MG63 (cell line): ENCODE measurements around the gene CCT7. TPM values are rescaled to one million over a fixed set of nuclear protein-coding genes. Genes with fewer than 3 reads are reported as not detected.

ENCODE experiments used
- DNase-seq: peaks from one replicate; pipeline ENCODE4 v3.0.0-alpha.2; 2020
- H3K27me3 ChIP-seq: fragments of 250-450 bp; sonication (Bioruptor Pico); 2 replicates; pipeline ENCODE4 v1.5.1; 2020; ENCODE audit warnings: mild to moderate bottlenecking, moderate library complexity
- H3K36me3 ChIP-seq: fragments of 250-450 bp; sonication (Bioruptor Pico); 2 replicates; pipeline ENCODE4 v1.5.1; 2020; ENCODE audit warnings: mild to moderate bottlenecking, moderate library complexity
- H3K4me3 ChIP-seq: fragments of 250-450 bp; sonication (Bioruptor Pico); 2 replicates; pipeline ENCODE4 v1.5.1; 2020; ENCODE audit warnings: mild to moderate bottlenecking, moderate library complexity
- H3K9me3 ChIP-seq: fragments of 250-450 bp; sonication (Bioruptor Pico); 2 replicates; pipeline ENCODE4 v1.5.1; 2020; ENCODE audit warnings: mild to moderate bottlenecking, moderate library complexity
- total RNA-seq: library from RNA; depleted of rRNA; stranded (reverse); fragments of >200 nt; shearing (Covaris generic); gene quantifications from 2 replicates; pipeline ENCODE4 v1.2.3, GENCODE V29; 2014; ENCODE audit warnings: low replicate concordance

The CCT7 gene
- total RNA-seq, 1 experiment from 2014 or later = 891 TPM

- H3K27me3 ChIP-seq = no peaks in the 10 kb centered on the region
- DNase-seq = no peak
- peaks cover 92% of the 10 kb centered on the region for H3K36me3 ChIP-seq
- H3K9me3 ChIP-seq = no peaks in the 10 kb centered on the region
- H3K4me3 ChIP-seq = no peak overlapping the region
Measured at GRCh38 chr2:73246850-73247249, 12.7 kb downstream of the CCT7 start.

DNA sequence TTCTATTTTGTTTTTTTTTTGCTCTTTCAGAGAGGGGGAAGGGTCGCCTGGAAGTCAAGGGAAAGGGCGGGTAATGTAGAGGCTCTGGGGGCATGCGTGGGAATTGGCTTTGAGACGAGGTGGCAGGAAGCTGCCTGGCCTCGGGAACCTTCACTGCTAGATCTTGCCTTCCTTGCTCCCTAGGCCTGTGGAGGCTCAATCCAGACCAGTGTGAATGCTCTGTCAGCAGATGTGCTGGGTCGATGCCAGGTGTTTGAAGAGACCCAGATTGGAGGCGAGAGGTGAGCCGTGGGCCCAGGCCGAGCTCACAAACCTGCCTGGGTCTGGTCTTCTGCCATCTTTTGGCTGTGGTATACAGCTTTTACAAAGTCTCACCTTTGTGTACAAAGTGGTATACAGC is 15.5 kb downstream of the CCT7 start:
- Histone ChIP-seq H3K36me3 (peaks cover 86% of the 10 kb centered on the region), H3K4me3 (no peak overlapping the region), H3K27me3 (no peaks in the 10 kb centered on the region), H3K9me3 (no peaks in the 10 kb centered on the region)
- no peak for DNase-seq

DNA sequence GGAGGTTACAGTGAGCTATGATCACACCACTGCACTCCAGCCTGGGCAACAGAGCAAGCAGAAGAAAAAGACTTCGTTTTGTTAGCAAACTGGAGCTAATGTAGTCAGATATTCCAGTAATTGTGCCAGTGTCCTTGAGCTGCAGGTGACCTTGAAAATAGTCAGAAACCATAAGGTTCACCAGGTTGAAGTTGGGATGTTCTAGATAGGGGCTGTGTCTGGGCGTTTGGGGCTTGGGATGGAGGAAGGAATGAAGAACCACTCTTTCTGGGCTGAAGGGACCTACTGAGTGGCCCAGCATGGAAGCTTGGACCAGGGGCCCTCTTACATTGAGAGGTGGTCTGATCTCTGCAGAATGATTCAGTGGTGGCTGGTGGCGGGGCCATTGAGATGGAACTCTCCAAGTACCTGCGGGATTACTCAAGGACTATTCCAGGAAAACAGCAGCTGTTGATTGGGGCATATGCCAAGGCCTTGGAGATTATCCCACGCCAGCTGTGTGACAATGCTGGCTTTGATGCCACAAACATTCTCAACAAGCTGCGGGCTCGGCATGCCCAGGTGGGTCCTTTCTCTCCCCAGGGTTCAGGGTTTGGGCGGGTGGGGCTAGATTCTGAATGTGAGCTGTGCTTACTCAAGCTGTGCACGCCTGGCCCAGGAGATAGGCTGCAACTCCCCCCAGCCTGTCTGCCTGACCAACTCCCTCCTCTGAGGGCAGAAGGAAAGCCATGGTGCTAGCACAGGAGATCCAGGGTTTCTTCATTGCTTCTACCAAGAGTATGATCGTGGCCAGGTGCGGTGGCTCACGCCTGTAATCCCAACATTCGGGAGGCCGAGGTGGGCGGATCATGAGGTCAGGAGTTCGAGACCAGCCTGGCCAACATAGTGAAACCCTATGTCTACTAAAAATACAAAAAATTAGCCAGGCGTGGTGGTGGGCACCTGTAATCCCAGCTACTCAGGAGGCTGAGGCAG is 17.1 kb downstream of the CCT7 start:
- peaks cover 71% of the 10 kb centered on the region for H3K36me3 ChIP-seq
- H3K4me3 ChIP-seq = no peak overlapping the region
- no peaks in the 10 kb centered on the region for H3K9me3 ChIP-seq
- no peaks in the 10 kb centered on the region for H3K27me3 ChIP-seq
- no peak for DNase-seq

GRCh38 chr2:73252238-73253027 is 18.3 kb downstream of the CCT7 start:
- Histone ChIP-seq H3K27me3 (no peaks in the 10 kb centered on the region), H3K9me3 (no peaks in the 10 kb centered on the region), H3K4me3 (no peak overlapping the region), H3K36me3 (peaks cover 58% of the 10 kb centered on the region)
- no peak for DNase-seq

DNA sequence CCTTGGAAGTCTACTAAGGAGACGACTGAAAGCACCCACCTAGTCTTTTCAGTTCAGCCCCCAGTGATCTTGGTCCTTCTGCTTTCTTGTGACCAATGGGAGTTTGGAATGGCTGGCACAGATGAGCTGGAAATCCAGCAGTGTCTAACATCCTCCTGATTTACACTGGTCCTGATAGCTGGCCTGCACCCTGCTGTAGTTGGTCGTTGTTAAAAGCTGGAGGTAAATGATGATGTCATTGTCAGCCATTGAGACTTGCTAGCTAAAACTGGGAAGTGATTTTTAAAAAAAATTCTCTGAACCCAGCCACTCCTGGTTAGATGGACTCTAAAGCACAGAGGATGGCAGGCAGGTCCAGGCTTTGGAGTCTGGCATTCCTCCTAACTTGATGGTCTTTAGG is 19.3 kb downstream of the CCT7 start:
- Histone ChIP-seq H3K4me3 (no peak overlapping the region), H3K27me3 (no peaks in the 10 kb centered on the region), H3K36me3 (peaks cover 51% of the 10 kb centered on the region), H3K9me3 (no peaks in the 10 kb centered on the region)
- no peak for DNase-seq

GRCh38 chr2:73253901-73254300 is 19.8 kb downstream of the CCT7 start:
- Histone ChIP-seq H3K36me3 (peaks cover 46% of the 10 kb centered on the region), H3K9me3 (no peaks in the 10 kb centered on the region), H3K4me3 (no peak overlapping the region), H3K27me3 (no peaks in the 10 kb centered on the region)
- DNase-seq = no peak

DNA sequence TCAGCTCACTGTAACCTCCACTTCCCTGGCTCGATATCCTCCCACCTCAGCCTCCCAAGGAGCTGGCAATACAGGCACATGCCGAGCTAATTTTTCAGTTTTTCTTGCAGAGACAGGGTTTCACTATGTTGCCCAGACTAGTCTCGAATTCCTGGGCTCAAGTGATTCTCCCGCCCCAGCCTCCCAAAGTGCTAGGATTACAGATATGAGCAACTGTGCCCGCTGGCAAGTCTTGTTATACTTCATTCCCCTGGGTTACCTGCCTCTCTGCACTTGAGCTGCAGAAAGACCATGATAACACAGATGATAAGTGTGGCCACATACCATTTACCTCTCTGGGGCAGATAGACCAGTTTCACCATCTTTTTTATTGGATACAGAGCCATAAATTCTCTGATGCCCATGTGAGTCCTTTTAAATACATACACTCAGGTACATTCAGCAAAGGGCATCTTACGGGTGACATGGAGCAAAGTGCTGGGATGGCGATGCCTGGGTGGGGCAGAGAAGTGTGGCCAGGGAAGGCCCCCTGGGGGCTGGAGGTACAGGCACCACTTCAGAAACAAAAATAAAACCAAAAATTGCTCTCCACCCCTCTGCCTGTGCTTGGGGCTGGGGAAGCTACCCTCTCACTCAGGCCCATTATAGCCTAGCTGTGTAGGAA is 20.4 kb downstream of the CCT7 start:
- Histone ChIP-seq H3K27me3 (no peaks in the 10 kb centered on the region), H3K4me3 (no peak overlapping the region), H3K36me3 (peaks cover 40% of the 10 kb centered on the region), H3K9me3 (no peaks in the 10 kb centered on the region)
- no peak for DNase-seq

DNA sequence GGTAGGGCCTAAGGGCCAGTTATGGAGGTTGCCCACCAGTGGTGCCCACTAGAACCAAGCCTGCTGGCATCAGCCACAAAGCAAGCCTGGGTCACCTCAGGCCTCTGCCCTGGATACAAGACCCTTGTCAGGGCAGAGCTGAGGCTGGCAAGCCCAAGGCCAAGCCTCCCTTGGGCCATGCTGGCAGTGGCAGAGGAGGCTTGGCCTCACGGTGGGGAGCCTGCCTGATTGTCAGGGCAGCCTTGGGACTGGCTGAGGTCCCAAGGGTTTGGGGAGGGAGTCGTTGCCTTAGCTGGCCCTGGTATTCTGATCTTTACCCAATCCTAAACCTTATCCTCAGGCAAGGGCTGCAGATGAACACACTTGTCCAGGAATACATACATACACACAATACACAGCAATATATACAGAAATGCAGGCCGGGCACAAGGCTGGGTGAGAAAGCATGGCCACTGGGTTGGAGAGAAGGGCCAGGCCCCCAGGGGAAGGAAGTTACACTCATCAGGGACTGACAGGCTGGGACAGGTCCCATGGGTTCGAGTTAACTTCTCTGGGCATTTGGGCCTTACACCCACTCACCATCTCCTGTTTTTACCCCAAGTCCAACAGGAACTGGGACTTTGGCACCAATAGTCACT is 21.0 kb downstream of the CCT7 start:
- Histone ChIP-seq H3K9me3 (no peaks in the 10 kb centered on the region), H3K4me3 (no peak overlapping the region), H3K36me3 (peaks cover 34% of the 10 kb centered on the region), H3K27me3 (no peaks in the 10 kb centered on the region)
- no peak for DNase-seq

GRCh38 chr2:73255907-73256617 is 22.0 kb downstream of the CCT7 start:
- Histone ChIP-seq H3K27me3 (no peaks in the 10 kb centered on the region), H3K36me3 (peaks cover 24% of the 10 kb centered on the region), H3K4me3 (no peak overlapping the region), H3K9me3 (no peaks in the 10 kb centered on the region)
- no peak for DNase-seq

GRCh38 chr2:73256618-73256922 is 22.5 kb downstream of the CCT7 start:
- Histone ChIP-seq H3K36me3 (peaks cover 21% of the 10 kb centered on the region), H3K27me3 (no peaks in the 10 kb centered on the region), H3K9me3 (no peaks in the 10 kb centered on the region), H3K4me3 (no peak overlapping the region)
- DNase-seq = no peak

- no peak for DNase-seq
- Histone ChIP-seq H3K9me3 (no peaks in the 10 kb centered on the region), H3K36me3 (peaks cover 20% of the 10 kb centered on the region), H3K4me3 (no peak overlapping the region), H3K27me3 (no peaks in the 10 kb centered on the region)
Measured at GRCh38 chr2:73257021-73257420, 22.9 kb downstream of the CCT7 start.

- DNase-seq = no peak
- no peaks in the 10 kb centered on the region for H3K27me3 ChIP-seq
- H3K9me3 ChIP-seq = no peaks in the 10 kb centered on the region
- peaks cover 20% of the 10 kb centered on the region for H3K36me3 ChIP-seq
- H3K4me3 ChIP-seq = no peak overlapping the region
Measured at GRCh38 chr2:73257425-73258125, 23.5 kb downstream of the CCT7 start.

DNA sequence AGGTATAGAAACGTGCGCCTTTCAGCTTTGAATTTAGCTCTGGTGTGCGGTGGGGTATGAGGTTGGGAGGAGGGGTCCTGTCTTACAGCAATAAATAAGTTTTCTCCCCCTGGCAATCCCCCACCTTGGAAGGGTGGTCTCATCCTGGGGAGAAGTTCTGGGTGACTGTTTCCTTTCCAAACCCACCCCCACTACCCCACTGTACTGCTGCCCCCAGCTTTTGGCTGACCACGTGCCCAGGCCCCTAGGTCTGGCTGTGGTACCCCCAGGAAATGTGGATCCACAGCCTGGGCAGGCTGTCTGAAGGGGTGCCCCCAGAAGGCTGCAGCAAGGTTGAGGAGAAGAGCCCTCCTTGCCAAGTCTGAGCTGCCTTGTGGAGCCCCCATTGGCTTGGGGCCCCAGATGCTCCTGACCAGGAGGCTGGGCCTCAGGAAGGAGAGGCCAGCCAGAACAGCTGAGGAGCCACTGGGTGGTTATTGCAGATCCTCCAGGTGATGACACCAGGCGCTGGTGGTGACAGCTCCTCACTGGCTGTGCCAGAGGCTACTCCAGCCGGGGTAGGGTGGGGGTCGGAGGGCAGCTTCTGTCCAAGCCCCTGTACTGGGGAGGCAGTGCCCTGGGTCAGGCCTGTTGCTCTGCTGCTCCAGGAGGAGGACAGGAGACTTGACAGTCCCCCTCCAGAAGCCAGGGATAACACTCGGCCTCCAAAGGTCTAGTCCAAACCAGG is 24.2 kb downstream of the CCT7 start:
- no peak for DNase-seq
- Histone ChIP-seq H3K9me3 (no peaks in the 10 kb centered on the region), H3K36me3 (peaks cover 12% of the 10 kb centered on the region), H3K27me3 (no peaks in the 10 kb centered on the region), H3K4me3 (no peak overlapping the region)

- no peak for DNase-seq
- Histone ChIP-seq H3K9me3 (no peaks in the 10 kb centered on the region), H3K27me3 (no peaks in the 10 kb centered on the region), H3K36me3 (peaks cover 7% of the 10 kb centered on the region), H3K4me3 (no peak overlapping the region)
Measured at GRCh38 chr2:73258913-73259215, 24.8 kb downstream of the CCT7 start.

DNA sequence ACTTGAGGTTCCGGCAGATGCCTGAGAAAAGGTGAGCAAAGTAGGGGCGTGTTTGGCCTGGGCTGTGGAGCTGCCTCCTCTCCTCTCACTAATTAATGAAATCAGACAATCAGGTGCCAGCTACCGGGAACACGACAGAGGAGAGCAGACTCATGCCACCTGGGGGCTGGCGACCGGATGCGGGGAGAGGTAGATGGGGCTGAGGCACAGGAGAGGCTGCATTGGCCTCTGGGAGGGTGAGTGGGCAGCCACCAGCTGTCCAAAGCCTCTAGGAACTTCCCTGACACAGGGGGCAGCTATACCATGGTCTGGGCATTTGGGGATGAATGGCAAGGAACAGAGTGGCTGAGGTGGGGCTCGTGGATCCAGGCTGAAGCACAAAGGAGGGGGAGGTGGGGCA is 25.2 kb downstream of the CCT7 start:
- no peak for DNase-seq
- Histone ChIP-seq H3K4me3 (no peak overlapping the region), H3K9me3 (no peaks in the 10 kb centered on the region), H3K36me3 (peaks cover 3% of the 10 kb centered on the region; the same call in 1 of the 2 replicates), H3K27me3 (no peaks in the 10 kb centered on the region)
